Globus pallidus (tissue), 1 donor: ENCODE data around the gene RREB1.
"Not testable (repeated sequence)": the region's sequence is repeated elsewhere in the genome, so short reads cannot be mapped to it uniquely, and the experiment has no call there.

Source experiments
- DNase-seq: peaks from one replicate; pipeline ENCODE4 v3.0.0-alpha.2; 2015; ENCODE audit warnings: low spot score

RREB1 gene

DNA sequence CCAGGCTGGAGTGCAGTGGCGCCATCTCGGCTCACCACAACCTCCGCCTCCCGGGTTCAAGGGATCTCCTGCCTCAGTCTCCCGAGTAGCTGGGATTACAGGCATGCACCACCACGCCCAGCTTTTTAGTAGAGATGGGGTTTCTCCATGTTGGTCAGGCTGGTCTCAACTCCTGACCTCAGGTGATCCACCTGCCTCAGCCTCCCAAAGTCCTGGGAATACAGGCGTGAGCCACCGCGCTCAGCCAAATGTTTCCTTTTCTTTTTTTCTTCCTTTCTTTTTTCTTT, 155.7 kb downstream of the RREB1 start:
- not testable (repeated sequence) for DNase-seq

DNA sequence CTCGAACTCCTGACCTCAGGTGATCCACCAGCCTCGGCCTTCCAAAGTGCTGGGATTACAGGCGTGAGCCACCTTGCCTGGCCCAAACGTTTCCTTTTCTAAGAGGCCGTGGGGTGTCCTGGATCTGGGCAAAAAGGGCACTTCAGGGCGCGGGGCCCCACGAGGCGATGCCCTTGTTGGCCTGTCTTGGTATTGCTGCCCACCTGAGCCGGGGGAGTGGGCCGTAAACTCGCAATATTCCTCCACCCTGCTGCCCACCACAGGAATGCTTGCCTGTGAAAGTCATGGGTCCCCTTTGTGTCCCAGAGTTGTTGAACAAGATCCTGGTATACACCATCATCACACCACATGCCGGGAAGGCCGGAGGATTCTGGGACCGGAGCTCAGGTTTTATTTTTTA, 156.3 kb downstream of the RREB1 start:
- no peak for DNase-seq

DNA sequence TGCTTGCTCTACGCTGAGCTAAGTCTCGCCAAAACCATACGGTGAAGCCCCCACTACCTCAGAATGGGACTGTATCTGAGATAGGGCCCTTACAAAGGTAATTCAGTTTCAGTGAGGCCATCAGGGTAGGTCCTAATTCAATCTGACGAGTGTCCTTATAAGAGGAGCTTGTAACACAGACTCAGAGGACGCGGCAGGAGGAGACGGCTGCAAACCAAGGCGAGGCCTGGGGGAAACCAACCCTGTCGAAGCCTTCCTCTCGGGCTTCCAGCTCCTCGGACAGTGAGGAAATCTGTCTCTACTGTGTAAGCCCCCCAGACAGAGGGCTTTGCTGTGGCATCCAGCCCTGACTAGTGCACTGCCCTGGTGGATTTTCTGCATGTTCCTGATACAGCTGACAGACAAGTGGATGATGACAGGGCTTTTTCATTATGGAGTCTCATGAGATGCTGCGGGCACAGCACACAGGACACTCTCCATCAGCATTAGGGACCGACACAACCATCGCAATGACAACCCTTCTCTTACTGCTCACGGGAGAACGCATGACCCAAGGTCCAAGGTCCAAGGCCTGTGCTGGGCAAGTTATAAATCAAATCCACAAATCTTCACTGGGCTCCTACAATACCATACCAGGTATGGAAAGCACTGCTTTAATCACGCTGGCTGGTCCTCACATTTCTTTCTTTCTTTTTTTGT, 157.1 kb downstream of the RREB1 start:
- DNase-seq: no peak

DNA sequence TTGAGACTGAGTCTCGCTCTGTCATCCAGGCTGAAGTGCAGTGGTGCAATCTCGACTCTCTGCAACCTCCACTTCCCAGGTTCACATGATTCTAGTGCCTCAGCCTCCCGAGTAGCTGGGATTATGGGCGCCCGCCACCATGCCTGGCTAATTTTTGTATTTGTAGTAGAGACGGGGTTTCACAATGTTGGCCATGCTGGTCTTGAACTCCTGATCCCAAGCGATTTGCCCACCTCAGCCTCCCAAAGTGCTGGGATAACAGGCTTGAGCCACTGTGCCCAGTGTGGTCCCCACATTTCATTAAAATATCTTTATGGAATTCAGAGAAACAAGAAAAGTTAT, 157.6 kb downstream of the RREB1 start:
- DNase-seq: not testable (repeated sequence)

DNA sequence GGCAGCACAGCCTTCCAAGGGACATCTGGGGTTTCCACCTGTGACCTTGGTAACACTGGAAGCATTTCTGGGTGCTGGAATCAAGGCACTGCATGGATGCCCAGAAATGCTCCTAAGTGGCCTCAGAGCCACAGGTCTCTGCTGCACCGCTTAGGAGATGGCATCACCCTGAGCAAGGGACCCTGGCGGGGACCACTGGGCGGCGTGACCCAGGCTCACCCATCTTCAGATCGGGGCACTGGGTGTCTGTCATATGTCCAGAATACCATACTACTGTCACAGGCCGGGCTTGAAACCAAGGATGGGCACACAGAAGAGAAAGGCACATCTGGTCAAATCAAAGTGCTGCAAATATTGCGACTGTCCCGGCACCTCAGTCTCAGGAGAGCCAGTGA, 159.3 kb downstream of the RREB1 start:
- DNase-seq: no peak

DNA sequence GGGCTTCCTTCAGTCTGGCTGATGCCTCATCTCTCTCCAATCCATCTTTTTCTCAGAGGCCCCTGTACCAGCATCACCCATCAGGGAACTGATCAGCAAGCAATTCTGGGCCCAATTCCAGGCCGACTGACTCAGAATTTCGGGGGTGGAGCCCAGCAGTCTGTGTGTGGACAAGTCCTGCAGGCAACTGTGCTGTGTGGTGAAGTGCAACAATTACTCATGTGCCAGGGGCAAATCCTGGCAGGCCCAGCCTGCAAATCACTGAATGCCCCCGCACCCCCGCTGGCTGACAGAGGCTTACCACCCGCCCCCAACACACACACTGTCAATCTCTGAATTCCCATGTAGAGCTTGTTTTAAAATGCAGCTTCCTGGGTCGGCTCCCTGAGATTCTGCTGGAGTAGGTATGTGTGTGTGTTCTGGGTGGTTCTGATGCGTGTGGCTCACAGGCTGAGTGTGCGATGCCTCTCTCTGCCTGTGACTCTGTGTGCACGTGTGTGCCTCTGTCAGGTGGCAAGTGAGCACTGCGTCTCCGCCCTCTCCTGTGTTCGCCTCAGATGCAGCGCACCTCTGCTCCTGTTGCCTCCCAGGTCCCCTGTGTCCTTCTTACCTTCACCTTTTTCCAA, 159.8 kb downstream of the RREB1 start:
- DNase-seq: no peak

DNA sequence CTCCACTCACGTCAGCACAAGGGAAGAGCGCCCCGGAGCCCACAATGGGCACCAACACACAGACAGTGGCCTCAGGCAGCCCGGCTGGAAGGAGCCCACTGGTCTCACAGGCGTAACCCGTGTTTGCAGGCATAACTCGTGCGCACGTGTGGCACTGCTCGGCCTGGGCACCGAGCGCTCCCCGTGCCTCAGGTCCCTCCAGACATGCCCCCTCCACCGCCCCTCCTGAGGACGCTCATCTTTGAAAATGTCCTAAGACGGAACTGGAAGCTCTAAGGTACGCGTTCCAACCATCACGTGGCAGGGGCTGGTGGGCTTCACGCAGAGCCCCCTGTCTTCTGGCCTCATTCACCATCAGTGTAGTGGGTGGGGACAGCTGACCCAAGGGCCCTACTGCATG, 160.6 kb downstream of the RREB1 start:
- DNase-seq: no peak

DNA sequence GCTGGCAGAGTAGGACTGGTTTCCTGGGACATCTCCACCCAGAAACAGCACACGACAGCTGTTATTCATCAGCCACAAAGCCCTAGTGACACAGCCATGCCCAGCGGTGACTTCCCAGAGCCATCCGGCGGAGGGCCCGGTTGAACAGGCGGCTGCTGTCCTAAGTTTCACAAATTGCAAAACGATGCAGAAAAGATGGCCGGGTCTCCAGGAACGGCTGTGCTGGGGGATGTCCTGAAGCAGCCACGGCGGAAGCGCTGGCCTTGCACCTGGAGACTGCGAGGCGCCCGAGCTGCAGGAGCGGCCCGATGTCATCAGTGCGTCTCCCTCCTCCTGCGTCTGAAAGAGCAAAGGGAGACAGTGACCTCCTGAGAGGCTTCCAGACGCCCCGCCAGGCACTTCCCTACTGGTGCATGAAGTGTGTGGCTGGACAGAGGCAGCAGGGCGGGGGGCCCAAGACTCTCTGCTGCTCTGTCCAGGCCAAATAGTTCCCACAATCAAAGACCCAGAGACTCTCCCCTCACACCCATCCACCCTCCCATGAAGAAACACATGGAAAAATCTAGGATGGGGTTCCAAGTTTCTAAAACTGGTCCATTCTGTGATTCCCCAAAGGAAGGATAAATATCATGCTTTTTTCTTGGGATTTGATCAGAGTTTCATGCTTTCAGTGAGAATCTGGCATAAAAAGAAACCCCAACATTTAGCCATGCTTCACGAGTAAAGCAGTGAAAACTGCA, 161.2 kb downstream of the RREB1 start:
- no peak for DNase-seq

DNA sequence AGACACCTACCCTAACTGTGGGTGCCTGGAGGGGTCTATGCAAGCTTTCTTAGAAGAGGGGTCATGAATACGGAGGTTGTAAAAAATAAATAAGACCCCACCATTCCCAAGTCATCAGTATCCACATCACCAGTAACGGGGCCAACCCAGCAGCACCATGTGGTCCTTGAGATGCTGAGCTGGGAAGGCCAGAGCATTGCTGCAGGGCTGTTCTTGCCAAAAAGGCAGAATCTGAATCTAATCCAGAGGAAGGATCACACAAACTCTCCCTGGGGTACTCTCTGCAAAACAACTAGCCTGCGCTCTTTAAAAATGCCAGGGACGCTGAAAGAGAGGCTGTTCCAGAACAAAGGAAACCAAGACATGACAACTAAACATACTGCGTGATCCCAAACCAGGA, 162.1 kb downstream of the RREB1 start:
- no peak for DNase-seq

DNA sequence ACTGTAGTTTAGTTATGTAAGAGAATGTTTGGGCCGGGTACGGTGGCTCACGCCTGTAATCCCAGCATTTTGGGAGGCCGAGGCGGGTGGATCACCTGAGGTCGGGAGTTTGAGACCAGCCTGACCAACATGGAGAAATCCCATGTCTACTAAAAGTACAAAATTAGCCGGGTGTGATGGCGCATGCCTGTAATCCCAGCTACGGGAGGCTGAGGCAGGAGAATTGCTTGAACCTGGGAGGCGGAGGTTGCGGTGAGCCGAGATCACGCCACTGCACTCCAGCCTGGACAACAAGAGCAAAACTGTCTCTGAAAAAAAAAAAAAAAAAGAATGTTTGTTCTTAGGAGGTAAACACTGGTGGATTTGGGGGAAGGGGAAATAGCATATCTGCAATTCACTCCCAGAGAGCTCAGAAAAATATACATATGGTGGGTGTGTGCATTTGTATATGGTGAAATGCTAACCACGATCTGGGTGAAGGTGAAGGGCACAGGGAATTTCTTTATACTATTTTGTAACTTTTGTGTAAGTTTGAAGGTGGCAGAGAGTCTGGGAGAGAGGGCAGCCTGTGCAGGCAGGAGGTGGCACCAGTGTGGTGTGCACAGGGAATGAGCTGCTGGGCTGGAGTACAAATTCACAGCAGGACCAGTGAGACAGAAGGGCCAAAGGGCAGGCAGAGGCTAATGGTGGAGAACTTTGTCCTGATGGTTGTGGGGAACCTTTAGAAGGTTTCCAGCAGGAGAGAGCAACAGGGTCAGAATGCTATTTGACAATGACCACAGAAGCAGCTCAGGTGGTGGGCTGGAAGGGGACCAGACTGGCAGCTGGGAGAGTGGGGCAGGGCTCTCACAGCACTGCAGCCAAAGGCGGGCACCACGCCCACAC, 162.8 kb downstream of the RREB1 start:
- no peak for DNase-seq

DNA sequence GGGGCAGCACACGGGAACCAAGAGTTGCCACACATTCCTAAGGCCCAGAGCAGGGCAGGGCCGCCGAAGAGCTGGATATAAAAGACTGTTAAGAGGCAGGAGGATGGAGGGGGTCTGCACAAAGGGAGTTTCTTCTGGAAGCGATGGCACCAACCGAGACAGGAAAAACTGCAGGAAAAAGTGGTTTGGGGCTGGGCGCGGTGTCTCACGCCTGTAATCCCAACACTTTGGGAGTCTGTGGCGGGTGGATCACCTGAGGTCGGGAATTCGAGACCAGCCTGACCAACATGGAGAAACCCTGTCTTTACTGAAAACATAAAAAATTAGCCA, 163.4 kb downstream of the RREB1 start:
- DNase-seq: no peak

DNA sequence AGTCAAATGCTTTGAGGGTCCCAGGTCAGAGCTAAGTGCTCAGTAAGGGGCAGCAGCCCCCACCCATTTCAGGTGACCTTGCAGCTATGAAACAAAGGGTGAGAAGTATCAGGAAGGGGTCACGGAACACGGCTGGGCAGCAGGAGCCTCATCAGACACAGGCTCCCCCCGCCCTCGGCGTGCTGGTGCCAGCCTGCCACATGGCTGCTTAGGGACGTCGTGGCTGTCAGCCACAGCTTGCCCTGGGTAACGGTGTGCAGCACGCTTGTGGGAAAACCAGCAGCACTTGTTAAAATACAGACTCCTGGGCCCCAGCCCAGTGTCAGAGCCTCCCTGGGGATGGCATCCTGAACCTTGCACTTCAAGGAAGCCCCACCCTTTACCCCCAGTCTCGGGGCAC, 165.9 kb downstream of the RREB1 start:
- no peak for DNase-seq

DNA sequence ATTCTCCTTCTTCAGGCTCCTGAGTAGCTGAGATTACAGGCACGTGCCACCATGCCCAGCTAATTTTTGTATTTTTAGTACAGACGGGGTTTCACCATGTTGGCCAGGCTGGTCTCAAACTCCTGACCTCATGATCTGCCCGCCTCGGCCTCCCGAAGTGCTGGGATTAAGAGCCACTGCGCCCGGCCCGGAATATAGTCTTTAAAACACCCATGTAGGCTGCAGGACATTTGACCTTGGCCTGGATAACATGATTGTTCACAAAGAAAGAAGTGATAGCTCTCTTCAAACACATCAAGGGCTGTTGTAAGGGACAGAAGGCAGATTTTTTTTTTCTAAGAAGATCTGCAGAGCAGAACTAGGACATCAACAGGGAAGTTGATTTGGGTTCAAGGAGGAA, 166.8 kb downstream of the RREB1 start:
- not testable (repeated sequence) for DNase-seq

DNA sequence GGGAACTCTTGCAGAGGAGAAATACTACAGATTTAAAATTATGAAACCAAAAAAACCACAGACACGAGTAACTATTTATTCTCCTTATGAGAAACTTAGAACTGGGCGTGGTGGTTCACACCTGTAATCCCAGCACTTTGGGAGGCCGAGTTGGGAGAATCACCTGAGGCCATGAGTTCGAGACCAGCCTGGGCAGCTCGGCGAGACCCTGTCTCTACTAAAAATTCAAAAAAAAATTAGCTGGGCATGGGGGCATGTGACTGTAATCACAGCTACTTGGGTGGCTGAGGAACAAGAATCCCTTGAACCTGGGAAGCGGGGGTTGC, 168.4 kb downstream of the RREB1 start:
- DNase-seq: no peak

DNA sequence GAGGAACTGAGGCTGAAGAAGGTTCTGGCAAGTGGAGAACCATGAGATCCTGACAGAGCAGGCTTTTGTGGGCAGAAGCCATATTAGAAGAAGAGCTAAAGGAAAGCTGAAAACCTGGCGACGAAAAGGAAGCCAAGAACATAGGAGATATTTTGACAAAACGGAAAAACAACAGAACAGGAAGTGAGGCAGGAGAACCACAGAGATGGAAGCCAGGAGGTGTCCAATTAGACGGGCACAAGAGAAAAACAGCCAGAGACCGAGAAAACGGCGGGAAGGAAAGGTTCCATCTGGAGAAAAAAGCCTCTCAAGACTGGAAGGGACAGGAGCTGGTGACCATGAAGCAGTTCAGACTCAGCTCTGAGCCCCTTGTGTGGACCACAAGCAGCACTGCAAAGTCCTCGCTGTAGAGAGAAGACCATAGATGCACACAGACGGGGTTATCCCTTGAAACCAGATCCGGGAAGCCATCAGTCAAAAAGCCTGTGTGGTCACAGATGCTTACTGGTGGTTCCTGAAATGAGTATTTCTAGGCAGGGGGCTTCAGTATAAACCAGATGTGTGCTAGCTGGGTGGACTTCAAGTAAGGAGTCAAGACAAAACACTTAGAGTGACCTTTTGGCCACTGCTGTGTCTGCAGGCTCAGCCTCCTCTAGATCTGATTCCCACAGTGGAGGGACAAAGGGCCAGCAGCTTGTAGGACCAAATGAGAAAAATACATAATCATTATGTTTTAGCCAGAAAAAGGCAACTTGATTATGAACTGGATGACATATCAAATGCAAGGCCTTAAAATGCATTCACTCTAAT, 174.5 kb downstream of the RREB1 start:
- no peak for DNase-seq

DNA sequence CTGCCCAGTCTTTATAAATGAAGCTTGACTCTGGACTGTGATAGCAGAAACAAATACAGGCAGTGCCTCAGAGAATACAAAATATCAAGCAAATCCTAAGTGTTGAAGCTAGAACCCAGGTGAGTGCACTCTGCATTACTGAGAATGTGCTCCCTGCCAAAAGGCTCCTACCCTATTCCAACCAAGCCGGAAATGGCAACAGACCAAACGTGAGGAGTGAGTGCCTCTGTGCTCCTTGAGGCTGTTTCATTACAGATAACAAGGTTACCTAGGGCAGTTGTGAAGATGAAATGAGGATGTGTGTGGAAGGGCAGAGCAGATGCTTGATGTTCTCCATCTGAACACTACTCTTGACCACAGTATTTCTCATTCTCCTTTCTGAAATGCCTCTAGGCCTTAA, 175.9 kb downstream of the RREB1 start:
- DNase-seq: no peak

DNA sequence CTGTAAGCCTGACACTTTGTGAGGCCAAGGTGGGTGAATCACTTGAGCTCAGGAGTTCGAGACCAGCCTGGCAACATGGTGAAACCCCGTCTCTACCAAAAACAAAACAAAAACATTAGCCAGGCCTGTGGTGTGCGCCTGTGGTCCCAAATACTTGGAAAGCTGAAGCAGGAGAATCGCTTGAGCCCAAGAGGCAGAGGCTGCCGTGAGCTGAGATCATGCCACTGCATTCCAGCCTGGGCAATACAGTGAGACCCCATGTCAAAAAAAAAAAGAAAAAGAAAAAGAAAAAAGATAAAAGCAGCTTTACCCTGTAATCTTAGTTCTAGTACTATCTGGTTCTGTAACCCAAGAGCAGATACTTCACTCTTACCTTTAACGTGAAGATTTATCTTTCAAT, 177.7 kb downstream of the RREB1 start:
- no peak for DNase-seq

DNA sequence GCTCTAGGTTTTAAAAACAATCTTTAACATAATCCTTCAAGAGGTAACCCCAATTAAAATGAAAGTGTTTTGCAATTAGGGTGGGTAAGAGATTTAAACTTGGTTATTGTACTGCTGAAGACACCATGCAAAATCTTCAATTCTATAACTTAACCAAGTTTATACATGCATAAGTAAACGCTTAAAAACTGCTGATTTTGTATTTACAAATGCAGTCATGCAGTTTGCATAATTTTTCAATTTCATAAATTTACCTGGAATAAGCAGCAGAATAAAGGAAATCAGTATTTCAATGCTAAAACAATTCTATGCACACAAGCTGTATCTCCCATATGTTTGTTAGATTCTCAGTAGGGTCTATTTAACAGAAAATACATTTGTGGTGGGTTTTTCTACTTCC, 182.3 kb downstream of the RREB1 start:
- DNase-seq: no peak

DNA sequence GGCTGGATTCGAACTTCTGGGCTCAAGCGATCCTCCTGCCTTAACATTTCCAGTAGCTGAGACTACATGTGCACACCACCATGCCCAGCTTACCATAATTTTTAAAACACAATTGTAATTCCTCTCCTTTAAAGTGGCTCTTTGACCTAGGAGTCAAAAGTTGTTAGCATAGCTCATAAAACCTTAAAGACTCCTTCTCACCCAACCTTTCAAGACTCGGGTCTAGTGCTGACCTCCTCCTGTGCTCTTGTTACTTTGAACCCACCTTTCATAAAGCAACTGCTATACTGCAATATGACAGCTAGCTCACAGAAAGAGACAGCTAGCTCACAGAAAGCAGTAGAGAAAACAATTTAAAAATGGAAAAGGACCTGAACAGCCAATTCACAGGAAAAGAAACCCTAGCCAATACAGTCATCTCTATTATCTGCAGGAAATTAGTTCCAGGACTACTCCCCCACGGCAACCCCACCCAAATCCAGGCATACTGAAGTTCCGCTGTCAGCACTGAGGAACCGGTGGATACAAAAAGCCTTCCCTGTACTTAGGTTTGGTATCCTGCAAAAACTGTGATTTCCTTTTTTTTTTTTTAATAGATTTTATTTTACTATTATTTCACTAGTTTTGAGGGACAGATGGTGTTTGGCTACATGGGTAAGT, 185.0 kb downstream of the RREB1 start:
- no peak for DNase-seq

DNA sequence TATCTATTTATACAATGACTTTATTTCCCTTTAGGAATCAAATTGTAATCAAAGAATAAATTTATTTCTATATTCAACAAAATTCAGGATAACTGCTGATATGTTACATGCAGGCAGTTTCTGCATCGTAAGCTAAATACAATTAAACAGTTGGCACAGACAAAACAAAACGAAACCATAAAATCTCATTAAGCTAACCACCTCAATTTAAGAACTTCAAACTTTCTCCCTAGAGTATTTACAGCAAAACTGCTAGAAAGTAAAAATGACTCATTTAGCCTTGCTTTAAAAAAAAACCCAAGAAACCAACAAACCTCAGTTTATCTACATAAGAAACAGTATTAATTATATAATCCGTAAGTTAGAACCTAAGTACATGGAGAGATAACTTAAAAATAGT, 188.2 kb downstream of the RREB1 start:
- no peak for DNase-seq

DNA sequence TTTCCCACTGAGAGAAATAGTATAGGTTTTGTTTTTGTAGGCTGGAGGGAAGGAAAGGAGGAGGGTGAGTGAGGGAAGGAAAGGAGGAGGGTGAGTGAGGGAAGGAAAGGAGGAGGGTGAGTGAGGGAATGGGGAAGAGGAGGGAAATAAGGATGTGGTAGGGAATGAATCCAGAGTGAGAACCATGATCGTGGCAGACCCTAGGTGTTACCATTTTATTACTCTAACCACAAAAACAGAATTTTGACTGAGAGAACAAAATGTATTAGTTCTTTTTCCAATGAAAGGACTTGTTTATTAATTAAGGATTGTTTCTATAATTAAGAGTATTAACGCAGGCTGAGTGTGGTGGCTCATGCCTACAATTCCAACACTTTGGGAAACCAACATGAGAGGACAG, 188.8 kb downstream of the RREB1 start:
- no peak for DNase-seq

DNA sequence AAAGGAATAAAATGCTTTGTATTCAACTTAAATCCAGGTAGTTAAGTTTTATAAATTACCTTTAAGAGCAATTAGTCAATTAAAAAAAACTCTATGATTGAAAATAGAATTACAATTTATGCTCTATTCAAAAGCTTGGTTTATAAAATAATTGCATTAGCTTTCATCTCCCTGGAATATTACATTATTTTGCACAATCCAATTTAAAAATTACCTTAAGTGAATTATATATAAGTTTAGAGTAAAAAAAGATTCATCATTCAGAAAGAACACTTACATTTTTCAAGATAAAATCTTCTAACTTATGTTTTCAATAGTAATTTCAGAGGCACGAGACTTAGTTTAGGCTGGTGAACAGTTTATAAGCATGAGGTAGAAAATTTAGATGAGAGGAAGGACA, 190.4 kb downstream of the RREB1 start:
- no peak for DNase-seq
